ENCODE results near the gene AVPR2.
A peak's percentile ranks its signal among the peaks of the same experiment; 100 is the strongest.

Gene AVPR2

GRCh38 chrX:153875391-153876111 is 28.9 kb upstream of the AVPR2 start (continued):
- peak; percentile 76 for TF ChIP-seq ZFP69B (tag by site-specific recombination; IDR thresholded peaks at IDR 0.05)

GRCh38 chrX:153876112-153876491 is 28.4 kb upstream of the AVPR2 start:
- H3K4me1 ChIP-seq (ENCODE audit: control insufficient read depth, insufficient read depth, low read length), result no peaks in the 10 kb centered on the region
- TF ChIP-seq ZBTB21 (tag by site-specific recombination; IDR thresholded peaks at IDR 0.05) (no peak), KLF17 (tag by site-specific recombination; IDR thresholded peaks at IDR 0.05) (no peak), ZNF2 (tag by site-specific recombination; IDR thresholded peaks at IDR 0.05) (no peak), ZNF843 (tag by site-specific recombination; IDR thresholded peaks at IDR 0.05) (no peak), ZFP69B (tag by site-specific recombination; IDR thresholded peaks at IDR 0.05) (no peak), SCRT2 (tag by site-specific recombination; IDR thresholded peaks at IDR 0.05) (peak; percentile 77), AEBP2 (tag by site-specific recombination; IDR thresholded peaks at IDR 0.05; ENCODE audit: borderline replicate concordance) (no peak)
- H3K4me3 ChIP-seq (ENCODE audit: low read depth, low read length), result no peak overlapping the region
- POLR2A ChIA-PET, result interaction anchor here (0.6 kb wide), 1 partner anchor 11 kb away, joined by 3 read pairs; no protein-coding TSS in a partner anchor
- H3K27ac ChIP-seq (ENCODE audit: extremely low read depth, low read depth, low read length), result no peak overlapping the region
- H3K9me3 ChIP-seq (ENCODE audit: control insufficient read depth, insufficient read depth, low read depth, low read length), result no peaks in the 10 kb centered on the region
- CTCF ChIA-PET, result interaction anchor here (0.6 kb wide), 1 partner anchor 110 kb away, joined by 3 read pairs; no protein-coding TSS in a partner anchor
- H3K36me3 ChIP-seq (ENCODE audit: control insufficient read depth in 2 of 2, insufficient read depth in 1 of 2, low read length in 2 of 2), result no peaks in the 10 kb centered on the region

- no peaks in the 10 kb centered on the region for H3K36me3 ChIP-seq (ENCODE audit: control insufficient read depth in 2 of 2, insufficient read depth in 1 of 2, low read length in 2 of 2)
- H3K27ac ChIP-seq (ENCODE audit: extremely low read depth, low read depth, low read length), result no peak overlapping the region
- CTCF ChIA-PET, result interaction anchor here (1.0 to 1.1 kb wide), 2 partner anchors 9 to 18 kb away, joined by 3 read pairs; no protein-coding TSS in a partner anchor
- no peak for TF ChIP-seq ZNF645 (tag by site-specific recombination; IDR thresholded peaks at IDR 0.05)
- no peak for TF ChIP-seq ZNF621 (tag by site-specific recombination; IDR thresholded peaks at IDR 0.05)
- no peak for TF ChIP-seq ZNF488 (tag by site-specific recombination; IDR thresholded peaks at IDR 0.05)
- TF ChIP-seq MYNN (tag by site-specific recombination; IDR thresholded peaks at IDR 0.05; ENCODE audit: borderline replicate concordance), result no peak
- no peak for TF ChIP-seq ZNF518A (tag by site-specific recombination; conservative IDR thresholded peaks at IDR 0.05; ENCODE audit: low read depth)
- no peak for TF ChIP-seq REPIN1 (tag by site-specific recombination; IDR thresholded peaks at IDR 0.05; ENCODE audit: low read depth)
- no peak overlapping the region for H3K4me3 ChIP-seq (ENCODE audit: low read depth, low read length)
- no peaks in the 10 kb centered on the region for H3K9me3 ChIP-seq (ENCODE audit: control insufficient read depth, insufficient read depth, low read depth, low read length)
- H3K4me1 ChIP-seq (ENCODE audit: control insufficient read depth, insufficient read depth, low read length), result no peaks in the 10 kb centered on the region
- POLR2A ChIA-PET, result interaction anchor here (0.9 kb wide), 1 partner anchor 51 kb away, joined by 3 read pairs; no protein-coding TSS in a partner anchor
Observed at GRCh38 chrX:153877571-153878261, 26.8 kb upstream of the AVPR2 start.
